Nucleus accumbens (tissue), 56 donors: Measurements from ENCODE around the gene STUM.
"Not testable (repeated sequence)": the region's sequence is repeated elsewhere in the genome, so short reads cannot be mapped to it uniquely, and the experiment has no call there.

Source experiments
- DNase-seq, 56 donors: peaks; one replicate each; lab custom pipeline; 2025; lab: John Stamatoyannopoulos, UW

STUM gene, protein sequence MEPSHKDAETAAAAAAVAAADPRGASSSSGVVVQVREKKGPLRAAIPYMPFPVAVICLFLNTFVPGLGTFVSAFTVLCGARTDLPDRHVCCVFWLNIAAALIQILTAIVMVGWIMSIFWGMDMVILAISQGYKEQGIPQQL

DNA sequence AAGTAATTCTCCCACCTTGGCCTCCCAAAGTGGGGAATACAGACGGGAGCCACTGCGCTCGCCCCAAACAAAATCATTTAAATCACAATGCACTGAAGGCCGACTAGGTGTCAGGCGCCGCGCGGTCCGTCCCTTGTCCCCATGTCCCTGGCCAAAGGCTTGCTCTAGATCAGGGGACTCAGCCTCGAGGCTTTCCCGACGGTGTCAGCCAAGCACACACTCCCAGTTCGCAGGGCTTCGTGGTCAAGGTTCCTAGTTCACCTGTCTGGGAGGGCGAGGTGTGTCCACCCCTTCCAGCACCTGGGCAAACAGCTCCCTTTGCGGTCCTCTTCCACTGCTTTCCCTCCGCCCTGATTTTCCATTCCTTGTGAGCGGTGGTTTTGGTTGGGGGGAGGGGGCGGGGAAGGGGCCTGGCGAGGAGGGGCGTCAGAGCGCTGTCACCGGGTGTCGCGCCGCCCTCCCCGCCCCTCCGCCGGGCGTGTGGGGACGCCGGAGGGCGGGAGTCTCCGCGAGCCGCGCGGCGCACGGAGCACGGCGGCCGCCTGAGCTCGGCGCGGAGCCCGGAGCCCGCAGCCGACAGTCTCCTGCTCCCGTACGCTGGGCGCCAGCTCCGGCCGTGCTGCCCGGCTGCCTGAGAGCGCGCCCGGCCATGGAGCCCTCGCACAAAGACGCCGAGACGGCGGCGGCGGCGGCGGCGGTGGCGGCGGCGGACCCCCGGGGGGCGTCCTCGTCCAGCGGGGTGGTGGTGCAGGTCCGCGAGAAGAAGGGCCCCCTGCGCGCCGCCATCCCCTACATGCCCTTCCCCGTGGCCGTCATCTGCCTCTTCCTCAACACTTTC, at the start of gene STUM:
TSS of gene STUM (plus strand) at position 509 of the 838 bp plus-strand sequence. CDS start at position 650, 141 bp downstream.
- DNase-seq = peak in 9 of 56 donors; percentile 7 to 47 (median 25)

DNA sequence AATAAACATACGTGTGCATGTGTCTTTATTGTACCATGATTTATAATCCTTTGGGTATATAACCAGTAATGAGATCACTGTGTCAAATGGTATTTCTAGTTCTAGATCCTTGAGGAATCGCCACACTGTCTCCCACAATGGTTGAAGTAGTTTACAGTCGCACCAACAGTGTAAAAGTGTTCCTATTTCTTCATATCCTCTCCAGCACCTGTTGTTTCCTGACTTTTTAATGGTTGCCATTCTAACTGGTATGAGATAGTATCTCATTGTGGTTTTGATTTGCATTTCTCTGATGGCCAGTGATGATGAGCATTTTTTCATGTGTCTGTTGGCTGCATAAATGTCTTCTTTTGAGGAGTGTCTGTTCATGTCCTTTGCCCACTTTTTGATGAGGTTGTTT, 48.9 kb upstream of the STUM start:
- not testable (repeated sequence) for DNase-seq

DNA sequence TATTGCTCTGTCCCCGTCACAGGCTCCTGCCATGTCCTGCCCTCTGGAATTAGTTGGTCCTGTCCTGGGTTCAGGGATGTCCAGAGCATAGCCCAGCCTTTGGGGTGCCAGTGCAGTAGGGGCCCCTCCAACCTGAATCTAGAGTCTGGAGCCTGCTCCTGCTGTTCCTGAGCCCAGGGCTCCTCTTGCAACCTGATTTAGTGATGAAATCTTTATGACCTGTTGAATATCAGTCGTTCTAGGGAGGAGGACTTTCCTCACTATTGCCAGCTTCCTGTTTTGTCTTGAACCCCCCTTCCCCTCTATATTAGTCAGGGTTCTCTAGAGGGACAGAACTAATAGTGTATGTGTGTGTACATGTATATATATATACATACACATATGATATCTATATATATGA, 42.5 kb upstream of the STUM start:
- DNase-seq = no peak

DNA sequence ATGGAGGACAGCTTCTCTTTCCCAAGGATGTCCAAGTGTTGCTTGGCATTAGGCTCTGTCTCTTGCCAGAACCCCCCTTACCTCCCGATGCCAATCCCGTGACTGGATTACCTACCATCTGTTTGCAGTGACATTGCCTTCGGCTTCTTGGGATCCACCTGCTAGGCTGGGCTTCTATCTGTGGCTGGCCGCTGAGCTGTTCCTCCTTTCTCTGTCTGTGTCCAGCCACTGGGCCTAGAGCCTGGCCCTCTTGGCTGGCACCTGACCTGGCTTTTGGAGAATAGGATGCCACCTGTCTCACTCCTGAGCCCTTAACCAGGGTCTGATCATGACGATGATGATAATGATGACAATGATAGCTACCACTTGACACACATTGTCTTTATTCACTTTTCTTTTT, 41.6 kb upstream of the STUM start:
- DNase-seq = no peak

DNA sequence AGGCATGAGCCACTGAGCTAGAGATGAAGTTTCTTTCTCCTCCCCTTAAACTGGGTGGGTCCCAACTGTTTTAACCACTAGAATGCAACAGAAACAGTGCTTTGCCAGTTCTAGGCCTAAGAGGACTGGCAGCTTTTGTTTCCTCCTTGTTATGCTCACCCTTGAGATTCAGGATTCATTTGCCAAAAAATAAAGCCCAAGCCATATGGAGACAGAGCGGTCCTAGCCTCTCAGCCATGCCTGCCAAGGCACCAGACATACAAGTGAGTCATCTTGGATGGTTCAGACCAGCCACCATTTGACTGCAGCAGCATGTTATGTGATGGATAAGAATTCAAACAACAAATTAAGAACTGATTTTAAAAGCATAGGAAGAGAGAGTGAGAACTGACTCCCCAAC, 38.1 kb upstream of the STUM start:
- DNase-seq = no peak

DNA sequence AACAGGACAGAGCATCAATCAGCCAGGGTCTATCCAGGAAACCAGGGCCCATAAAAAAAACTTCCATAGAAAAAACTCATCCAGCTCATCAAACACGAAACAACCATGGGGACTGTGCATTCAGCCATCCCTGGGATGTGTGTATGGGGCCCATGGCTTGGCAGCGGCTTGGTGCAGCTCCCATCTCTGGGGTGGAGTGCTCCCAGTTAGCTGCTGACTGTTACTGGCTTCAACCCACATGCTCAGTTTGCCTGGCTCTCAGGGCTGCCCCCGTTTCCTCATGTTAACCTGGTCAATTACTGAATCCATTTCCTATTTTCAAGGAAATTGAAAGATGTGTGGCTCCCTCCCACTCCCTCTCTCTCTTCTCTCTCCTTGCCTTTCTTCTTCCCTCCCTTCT, 37.3 kb upstream of the STUM start:
- no peak for DNase-seq

DNA sequence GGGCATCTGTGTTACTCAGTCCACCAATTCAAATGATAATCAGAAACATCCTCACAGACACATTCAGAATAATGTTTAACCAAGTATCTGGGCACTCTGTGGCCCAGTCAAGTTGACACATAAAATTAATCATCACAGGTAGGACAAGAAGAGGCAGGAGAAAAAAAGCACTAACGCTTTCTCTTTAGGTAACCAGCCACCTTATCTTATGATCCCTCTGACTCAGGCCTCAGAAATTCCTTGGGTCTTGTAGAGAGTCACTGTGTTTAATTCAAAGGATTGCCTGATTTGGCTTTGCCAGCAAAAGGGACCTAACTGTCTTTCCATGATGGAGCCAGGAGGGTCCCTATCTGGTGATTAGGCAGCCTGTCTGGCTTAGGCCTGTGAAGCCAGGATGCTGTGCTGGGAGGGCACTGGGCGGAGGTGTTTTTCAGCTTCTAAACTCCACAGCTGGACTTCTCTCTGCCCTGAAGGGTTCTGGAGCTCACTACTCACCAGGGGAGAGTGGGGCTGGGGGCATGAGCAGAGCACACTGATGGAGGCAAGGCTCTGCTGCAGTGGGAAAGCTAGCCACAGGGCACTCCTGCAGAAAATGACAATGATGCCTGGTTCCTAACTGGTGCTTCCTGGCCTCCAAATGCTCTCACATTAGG, 36.4 kb upstream of the STUM start:
- no peak for DNase-seq

DNA sequence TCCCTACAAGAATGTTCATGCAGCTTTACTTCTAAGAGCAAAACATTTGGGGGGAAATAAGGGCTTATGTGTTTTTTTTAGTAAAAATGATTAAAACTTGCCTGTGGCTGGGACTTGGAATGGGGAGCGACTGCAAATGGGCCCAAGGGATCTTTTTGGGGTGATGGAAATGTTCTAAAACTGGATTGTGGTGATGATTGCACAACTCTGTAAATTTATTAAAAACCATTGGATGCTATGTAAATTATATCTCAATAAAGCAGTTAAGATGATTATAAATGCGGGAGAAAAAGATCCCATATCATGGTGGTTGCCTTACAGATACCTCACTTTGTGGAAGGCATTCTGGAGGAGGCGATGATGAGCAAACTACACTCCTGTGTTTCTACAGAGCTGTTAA, 30.2 kb upstream of the STUM start:
- DNase-seq = no peak

DNA sequence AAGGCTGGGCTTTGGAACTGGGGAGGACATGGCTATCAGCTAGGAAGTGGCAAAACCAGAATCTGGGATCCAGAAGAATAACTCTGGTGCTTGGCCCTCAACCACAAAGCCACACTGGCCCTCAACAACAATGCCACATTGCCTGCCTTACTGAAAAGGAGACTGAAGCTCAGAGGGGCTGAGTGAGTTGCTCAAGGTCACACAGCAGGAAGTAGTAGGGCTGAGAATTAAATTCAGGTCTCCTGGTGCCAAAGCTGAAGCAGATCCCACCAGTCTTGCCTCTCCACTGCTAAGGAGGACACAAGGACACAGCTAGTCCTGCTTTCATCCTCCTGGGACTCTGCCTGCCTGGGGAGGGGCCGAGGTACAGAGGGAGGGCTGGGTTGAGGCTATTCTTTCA, 29.4 kb upstream of the STUM start:
- no peak for DNase-seq

DNA sequence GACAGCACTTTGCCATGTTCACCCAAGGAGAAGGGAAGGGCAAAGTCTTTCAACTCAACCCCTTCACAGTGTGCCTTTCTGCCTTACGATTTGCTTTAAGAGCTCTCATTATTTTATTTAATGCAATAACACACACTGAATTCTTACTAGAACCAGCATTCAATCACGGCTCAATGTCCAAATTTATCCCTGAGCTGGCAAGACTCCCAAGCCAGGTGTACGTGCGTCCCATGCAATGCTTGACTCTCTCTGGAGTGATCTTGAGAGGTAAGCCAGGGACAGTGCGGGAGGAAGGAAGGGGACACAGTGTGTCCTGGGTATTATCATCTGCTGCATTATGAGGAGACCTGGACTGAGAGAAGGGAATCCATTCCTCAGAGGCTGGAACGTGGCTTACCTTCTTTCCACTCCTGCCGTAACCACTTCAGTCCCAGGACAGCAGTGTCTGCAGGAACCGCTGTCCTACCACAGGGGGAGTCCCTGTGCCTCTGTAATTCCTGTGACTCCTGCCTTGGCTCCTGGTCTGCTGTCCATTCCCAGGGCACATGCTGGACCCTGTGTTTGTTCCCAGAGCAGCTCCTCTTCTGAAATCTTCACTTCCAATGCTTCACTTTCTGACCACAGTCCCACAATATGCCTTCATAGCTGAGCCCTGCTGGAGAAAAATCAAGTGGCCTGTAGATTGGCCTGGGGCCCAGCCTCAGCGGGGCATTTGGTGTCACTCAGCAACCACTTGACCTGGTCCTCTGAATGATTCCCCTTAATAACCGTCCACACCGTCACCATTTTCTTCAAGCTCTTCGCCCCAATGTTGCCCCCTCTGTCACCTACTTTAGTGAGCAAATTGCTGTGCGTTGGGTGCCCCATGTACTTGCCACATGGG, 28.6 kb upstream of the STUM start:
- peak in 1 of 56 donors; percentile 26 for DNase-seq

DNA sequence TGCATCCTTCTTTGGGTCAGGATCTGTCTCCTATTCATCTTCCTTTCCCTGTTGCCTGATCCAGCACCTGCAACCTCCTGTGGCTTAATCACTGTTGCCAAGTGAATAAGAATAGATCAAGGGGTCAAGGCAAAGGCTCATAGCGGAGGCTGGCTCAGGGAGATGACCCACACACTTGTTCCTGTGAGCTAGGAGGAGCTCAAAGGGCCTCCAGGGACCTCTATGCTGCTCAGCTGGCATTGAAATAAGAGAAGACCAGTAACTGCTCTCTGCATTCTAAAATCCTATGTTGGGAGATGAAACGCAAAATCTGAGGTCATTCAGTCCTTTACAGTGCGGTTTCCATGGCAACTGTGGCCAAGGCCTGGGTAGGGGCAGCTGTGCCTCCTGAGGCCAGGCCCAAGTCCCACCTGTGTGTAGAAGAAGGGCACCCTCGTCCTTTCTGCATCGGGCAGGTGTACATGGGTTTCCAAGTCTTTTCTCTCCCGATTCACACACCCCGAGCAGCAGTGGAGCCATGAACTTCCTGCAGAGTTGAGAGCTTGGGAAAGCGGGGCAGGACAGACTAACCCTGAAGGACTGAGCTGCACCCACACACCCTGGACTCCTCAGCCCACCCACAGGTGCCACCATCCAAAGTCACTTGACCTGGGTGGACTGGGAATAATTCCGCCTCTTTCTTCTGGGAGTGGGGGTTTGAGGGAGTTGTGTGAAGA, 27.8 kb upstream of the STUM start:
- no peak for DNase-seq

DNA sequence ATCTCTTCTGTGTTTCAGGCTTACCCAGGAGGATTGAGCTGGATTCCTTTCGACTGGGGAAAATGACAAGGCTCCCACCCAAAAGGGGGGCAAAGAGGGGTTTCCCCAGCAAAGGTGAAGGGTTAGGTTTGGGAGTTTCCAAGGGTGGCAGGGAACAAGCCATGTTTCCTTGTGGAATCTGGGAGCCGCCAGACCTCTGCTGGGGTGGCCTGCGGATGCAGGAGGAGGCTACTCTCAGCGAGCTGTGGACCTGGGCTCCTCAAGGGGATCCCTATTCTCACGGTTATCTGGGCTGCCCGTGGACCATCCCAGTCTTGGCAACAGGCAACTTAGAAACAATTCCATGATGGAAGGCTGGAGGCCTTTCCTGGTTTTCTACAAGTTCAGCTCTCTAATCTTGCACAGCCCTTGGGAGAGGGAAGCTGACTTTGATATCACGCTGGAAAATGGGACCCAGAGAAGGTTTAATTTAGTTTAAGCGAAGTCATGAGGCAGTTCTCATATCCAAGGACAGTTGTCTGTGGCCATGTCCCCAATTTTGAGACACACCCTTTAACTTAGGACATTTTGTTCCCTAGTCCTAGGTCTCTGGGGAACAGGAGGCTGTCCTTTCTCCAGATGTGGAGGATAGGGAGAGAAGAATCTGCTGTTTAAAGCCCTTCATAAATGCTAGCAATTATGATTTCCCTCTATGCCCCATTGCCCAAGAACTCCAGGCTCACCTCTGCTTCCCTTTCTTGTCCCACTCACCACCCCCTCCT, 24.7 kb upstream of the STUM start:
- DNase-seq = no peak

DNA sequence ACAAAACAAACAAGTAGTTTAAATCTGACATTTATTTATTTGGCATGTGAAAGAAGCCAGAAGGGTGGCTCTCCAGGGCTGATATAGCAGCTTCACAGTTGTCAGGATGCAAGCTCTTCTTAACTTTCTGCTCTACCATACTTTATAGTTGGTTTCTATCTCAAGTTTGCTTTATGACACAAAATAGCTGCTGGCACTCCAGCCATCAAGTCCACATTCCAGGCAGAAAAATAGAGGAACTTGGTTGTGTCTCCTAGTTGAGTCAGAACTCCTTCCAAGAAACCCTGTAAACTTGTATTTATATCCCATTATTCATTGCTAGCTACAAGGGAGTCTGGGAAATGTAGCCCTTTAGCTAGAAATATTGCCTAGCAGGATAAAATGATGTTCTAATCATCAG, 24.0 kb upstream of the STUM start:
- DNase-seq = no peak

DNA sequence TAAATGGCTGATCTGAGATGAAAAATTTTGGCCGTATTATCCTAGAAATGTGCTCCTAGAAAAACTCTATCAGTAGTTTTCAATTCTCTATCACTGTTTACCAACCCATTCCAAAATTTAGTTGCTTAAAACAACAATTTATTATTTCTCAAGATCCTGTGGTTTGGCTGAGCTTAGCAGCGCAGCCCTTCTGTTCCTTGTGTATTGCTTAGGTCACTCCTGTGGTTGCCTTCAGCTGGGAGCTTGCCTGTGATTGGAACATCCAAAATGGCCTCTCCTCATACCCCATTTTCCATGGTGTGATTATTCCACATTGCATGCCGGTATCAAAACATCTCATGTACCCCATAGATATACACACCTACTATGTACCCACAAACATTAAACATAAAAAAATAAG, 22.8 kb upstream of the STUM start:
- no peak for DNase-seq

DNA sequence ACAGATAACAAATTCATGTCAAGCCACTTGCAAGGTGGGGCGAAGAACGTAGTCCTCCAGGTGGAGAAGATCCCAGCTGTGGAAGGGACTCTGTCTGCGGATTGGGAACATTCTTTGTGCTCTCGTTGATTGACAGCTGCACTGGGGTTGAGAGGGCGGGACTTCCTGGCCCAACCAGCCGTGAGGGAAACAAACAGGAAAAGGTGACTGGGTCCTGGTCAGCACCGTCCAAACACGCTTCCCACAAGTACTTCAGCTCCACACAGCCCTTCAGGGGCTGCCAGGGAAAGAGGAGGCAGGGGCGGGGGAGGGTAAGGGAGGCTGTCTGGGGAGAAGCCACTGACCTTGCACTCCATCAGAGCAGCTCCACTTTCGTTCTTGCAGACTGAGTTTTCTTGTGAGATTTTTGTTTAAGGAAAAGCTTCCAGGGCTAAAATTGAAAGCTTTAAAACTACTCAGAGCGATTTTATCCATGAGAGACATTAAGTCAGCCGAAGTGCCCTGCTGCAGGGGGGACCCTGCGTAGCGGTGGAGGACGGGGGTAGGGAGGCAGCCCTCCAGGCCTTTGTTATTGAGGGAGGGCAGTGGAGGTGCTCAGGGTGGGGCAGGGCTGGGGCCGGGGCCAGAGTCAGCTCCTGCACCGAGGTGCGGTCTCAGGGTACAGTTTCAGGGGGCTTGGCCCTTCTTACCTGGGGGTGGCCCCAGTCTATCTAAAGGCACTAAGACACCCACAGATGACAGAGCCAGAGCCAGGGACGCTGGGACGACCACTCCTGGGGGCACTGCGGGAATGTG, 21.6 kb upstream of the STUM start:
- DNase-seq = no peak

DNA sequence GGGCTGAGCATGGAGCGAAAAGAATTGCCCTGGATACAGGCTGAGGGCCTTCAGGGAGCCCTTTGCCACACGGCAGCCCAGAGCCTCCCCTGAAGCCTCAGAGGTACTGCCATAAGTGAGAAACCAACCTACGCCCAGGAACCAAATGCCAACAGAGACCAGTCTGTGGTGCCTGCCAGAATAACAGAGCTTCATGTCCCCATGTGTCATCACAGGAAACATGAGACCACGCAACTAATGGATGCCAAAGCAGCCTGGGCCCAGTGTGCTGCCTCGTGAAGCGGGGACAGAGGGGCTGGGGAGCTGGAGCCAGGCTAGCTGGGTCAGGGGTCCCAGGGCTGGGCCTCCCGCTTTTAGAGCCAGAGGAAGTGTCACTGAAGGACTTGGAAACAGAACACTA, 18.7 kb upstream of the STUM start:
- DNase-seq = no peak

DNA sequence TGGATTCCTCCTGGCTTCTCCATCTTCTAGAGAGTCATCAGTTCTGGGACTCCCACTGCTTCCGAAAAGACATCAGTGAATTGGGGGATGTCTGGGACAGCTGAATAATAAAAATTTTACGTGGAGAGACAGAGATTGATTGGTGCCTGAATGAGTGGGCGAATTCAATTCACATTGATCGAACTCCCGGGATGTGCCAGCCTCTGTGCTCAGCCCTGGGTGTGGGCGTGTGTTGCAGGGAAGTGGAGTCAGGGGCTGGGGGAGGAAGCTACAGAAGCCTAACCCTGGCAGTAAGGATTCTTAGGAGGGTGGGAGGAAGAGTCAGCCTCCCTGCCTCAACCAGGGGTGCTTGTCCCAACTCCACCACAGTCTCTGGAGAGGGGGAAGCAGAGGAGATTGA, 18.0 kb upstream of the STUM start:
- peak in 21 of 56 donors; percentile 5 to 72 (median 37) for DNase-seq

DNA sequence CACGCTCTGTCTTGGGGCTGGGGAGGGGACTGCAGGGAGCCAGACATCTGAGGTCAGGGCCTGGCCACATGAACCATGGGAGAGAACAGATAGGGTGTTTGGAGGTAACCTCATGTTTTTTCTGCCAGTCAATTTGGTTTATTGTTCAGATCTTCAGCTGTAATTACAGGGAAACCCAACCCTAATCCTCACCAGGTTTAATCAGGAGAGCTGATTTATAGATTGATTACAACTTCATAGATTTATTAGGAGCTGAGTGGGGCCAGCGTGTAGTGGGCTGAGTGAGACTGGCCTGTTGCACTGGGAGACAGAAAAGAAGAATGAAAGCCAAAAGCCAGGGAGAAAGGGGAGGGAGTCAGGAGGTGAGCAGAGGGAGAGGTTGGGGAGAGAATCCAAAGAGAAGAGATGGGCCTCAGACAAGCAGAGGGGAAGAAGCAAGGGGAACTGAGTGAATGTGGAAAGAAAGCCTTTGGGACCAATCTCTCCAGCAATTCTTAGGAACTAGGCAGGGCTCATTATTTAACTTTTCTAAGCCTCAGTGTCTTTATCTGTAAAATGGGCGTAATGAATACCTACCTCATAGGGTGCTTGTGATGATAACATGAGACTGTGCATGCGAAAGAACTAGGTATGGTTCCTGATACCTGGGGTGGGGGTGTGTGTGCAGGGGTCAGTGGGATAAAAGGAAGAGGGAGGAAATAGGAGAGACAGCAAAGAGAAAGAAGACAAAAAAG, 17.0 kb upstream of the STUM start:
- no peak for DNase-seq
